NT2/D1 (cell line): ENCODE measurements around the gene SPATA9.

Experiments
- SUZ12 ChIP-seq: IDR thresholded peaks from 2 replicates; pipeline ENCODE4 v1.6.1; 2011; ENCODE audit not compliant: insufficient read length, insufficient read depth; ENCODE audit errors: extremely low read depth
- YY1 ChIP-seq: IDR thresholded peaks from 2 replicates; pipeline ENCODE4 v1.6.1; 2011; ENCODE audit not compliant: insufficient read length, insufficient read depth
- ZNF274 ChIP-seq: IDR thresholded peaks from 2 replicates; pipeline ENCODE4 v1.6.1; 2011; ENCODE audit warnings: mild to moderate bottlenecking, low read depth, low read length

- TF ChIP-seq ZNF274 (no peak), YY1 (no peak), SUZ12 (no peak)
Measured at GRCh38 chr5:95627971-95628810, 54.6 kb downstream of the SPATA9 start.
